Heart left ventricle (tissue), 16 donors: Measurements from ENCODE around the gene CFAP77. TPM values are rescaled to one million over a fixed set of nuclear protein-coding genes. Genes with fewer than 3 reads are reported as not detected.
A peak's percentile ranks its signal among the peaks of the same experiment; 100 is the strongest.

Experiments
- ATAC-seq, 4 donors: fragments of 200-7000 bp; cut with Tn5 transposase; one replicate each; pipeline ENCODE4 v1.9.1; 2020 to 2022; ENCODE audit warnings: moderate library complexity in 4 of 4, mild to moderate bottlenecking in 3 of 4, moderate number of reproducible peaks in 1 of 4
- DNase-seq, 5 donors: peaks; one replicate each; pipeline ENCODE4 v3.0.0-alpha.2; 2020
- H3K27ac ChIP-seq, 12 donors: fragments of 200-600 bp; sonication (generic) in 4 of 12; one replicate each; pipeline versions ENCODE4 v1.5.0 to v1.8.0; 2016 to 2022; ENCODE audit warnings: mild to moderate bottlenecking in 2 of 12
- H3K27me3 ChIP-seq, 9 donors: fragments of 200-600 bp; sonication (generic) in 2 of 9; one replicate each; pipeline versions ENCODE4 v1.5.1 to v1.8.0; 2016 to 2022; ENCODE audit warnings: mild to moderate bottlenecking in 3 of 9
- H3K36me3 ChIP-seq, 9 donors: fragments of 200-600 bp; sonication (generic) in 2 of 9; one replicate each; pipeline versions ENCODE4 v1.5.0 to v1.8.0; 2018 to 2022; ENCODE audit warnings: mild to moderate bottlenecking in 2 of 9
- H3K4me1 ChIP-seq, 12 donors: fragments of 200-600 bp; sonication (generic) in 4 of 12; one replicate each; pipeline versions ENCODE4 v1.5.0 to v1.8.0; 2016 to 2022; ENCODE audit warnings: mild to moderate bottlenecking in 3 of 12
- H3K4me3 ChIP-seq, 12 donors: fragments of 200-600 bp; sonication (generic) in 4 of 12; one replicate each; pipeline versions ENCODE4 v1.5.0 to v1.8.0; 2017 to 2022; ENCODE audit warnings: mild to moderate bottlenecking in 9 of 12, moderate library complexity in 4 of 12
- H3K9me3 ChIP-seq, 12 donors: fragments of 200-600 bp; sonication (generic) in 4 of 12; one replicate each; pipeline versions ENCODE4 v1.5.0 to v1.8.0; 2016 to 2022; ENCODE audit warnings: mild to moderate bottlenecking in 1 of 12
- CTCF ChIP-seq, 12 donors: fragments of 200-600 bp; sonication (generic) in 4 of 12; IDR thresholded peaks; one replicate each; pipeline versions ENCODE4 v1.5.0 to v1.8.0; 2018 to 2022; ENCODE audit warnings: antibody characterized with exemption in 12 of 12, mild to moderate bottlenecking in 5 of 12
- POLR2A ChIP-seq, 2 donors: fragments of 450-650 bp; IDR thresholded peaks; one replicate each; pipeline ENCODE4 v1.6.1; 2017; ENCODE audit warnings: antibody characterized with exemption in 2 of 2, mild to moderate bottlenecking in 2 of 2, moderate library complexity in 2 of 2
- WGBS, 4 donors: extraction: QIAGEN DNeasy Blood & Tissue Kit in 2 of 4; methylation state at CpG; one replicate each; pipeline versions ENCODE4 v1.1.5 to v1.1.7; 2013 to 2018; 5-methylcytosine and 5-hydroxymethylcytosine counted together
- intact Hi-C, 10 donors: fragments of 100-400 bp; cut with DNase I; formaldehyde crosslinking; loops; one replicate each; pipeline versions ENCODE4 v1.11.1 to v1.14.2; 2022
- polyA plus RNA-seq, 2 donors: library from polyadenylated mRNA; stranded (reverse); fragments of 200-250 nt; gene quantifications; one replicate each; pipeline ENCODE4 v1.2.3, GENCODE V29; 2013
- total RNA-seq, 9 donors: library from RNA; depleted of rRNA in 2 of 9; stranded (reverse); fragments of >200 nt in 2 of 9; fragmentation: NEBNext Ultra II Directional in 3 of 9; extraction: Animal tissue kit (Norgen Biotek cat#: 25700) in 3 of 9; gene quantifications; one replicate each; pipeline versions ENCODE4 v1.1.0 to v1.2.4, GENCODE V29; 2016 to 2023
- donor health status: ischemic (EF 13 %, LVEDD 7.1; RV severe dilation, severe dysfunction).
- donor health status: healthy with polysubstance abuse.
- donor health status: DM: no; HTN: yes; CAD: no.
- donor health status: DM: no; HTN: no; CAD: no.
- donor health status: ischemic (EF 25% LVEDD 6.9; RV normal size, moderate dysfunction).
- donor health status: ischemic (EF 25% LVEDD 5.7; RV mildly dilated, moderate dysfunction).
- donor health status: healthy.
- donor health status: DM: yes; HTN: yes; CAD: no.
- donor health status: ischemic (EF 35%, LVEDD 5.7; RV mildly dilated, moderate dysfunction).
- donor health status: nonischemic (EF 11% LVEDD 7.7; RV severe dilation, severe dysfunction).
- donor health status: DM: yes; HTN: yes; CAD: no.
- donor health status: PGD.
- donor health status: ischemic (EF 29% LVEDD 5.4; RV normal size, mild dysfunction).
- donor health status: nonischemic (EF 23%, LVEDD 6.1; RV moderate dilation, normal function).

The CFAP77 gene
- total and polyA plus RNA-seq, 11 donors, result 1.3 to 6.8 (median 2.2) TPM

GRCh38 chr9:132507670-132508469 lies 97.9 kb downstream of the CFAP77 start:
- 43 to 48% (median 47%) methylated on average over 24 of the region's 24 CpGs for WGBS, 4 donors
- DNase-seq (peak in 4 of 5 donors; percentile 38 to 56 (median 53)), ATAC-seq (peak; percentile 49 to 71 (median 60))
- intact Hi-C loops, result loop anchor here (1.0 to 10.0 kb wide), 12 partner anchors 64 to 467 kb away; partner anchors contain the start of genes CFAP77 (in 1 of the 10) and GFI1B (in 1 of the 10)
- Histone ChIP-seq H3K4me3 (no peak overlapping the region), H3K4me1 (peaks cover 0 to 4% (median 0%) of the 10 kb centered on the region in 12 donors), H3K27me3 (peaks cover 0 to 36% (median 3%) of the 10 kb centered on the region in 9 donors), H3K27ac (no peak overlapping the region), H3K9me3 (no peaks in the 10 kb centered on the region), H3K36me3 (no peaks in the 10 kb centered on the region)
- TF ChIP-seq CTCF (IDR thresholded peaks at IDR 0.05) (peak; percentile 62 to 81 (median 74)), POLR2A (IDR thresholded peaks at IDR 0.05) (no peak)

- no peak for ATAC-seq
- Histone ChIP-seq H3K36me3 (no peaks in the 10 kb centered on the region), H3K4me1 (peaks cover 0 to 4% (median 0%) of the 10 kb centered on the region in 12 donors), H3K9me3 (no peaks in the 10 kb centered on the region), H3K27ac (no peak overlapping the region), H3K27me3 (peaks cover 0 to 26% (median 0%) of the 10 kb centered on the region in 9 donors), H3K4me3 (no peak overlapping the region)
- no peak for DNase-seq
- 65 to 72% (median 71%) methylated on average over 32 to 40 of the region's 40 CpGs for WGBS, 4 donors
- intact Hi-C loops, result loop anchor here in 9 of 10 donors (2.0 to 10.0 kb wide), 10 partner anchors 62 to 465 kb away; partner anchors contain the start of genes CFAP77 (in 1 of the 9) and GFI1B (in 1 of the 9)
- TF ChIP-seq CTCF (IDR thresholded peaks at IDR 0.05) (no peak), POLR2A (IDR thresholded peaks at IDR 0.05) (no peak)
These were observed 100.2 kb downstream of the CFAP77 start for GRCh38 chr9:132509928-132510874.

- 89 to 93% (median 90%) methylated on average over 25 of the region's 25 CpGs for WGBS, 4 donors
- H3K27ac ChIP-seq, result no peak overlapping the region
- H3K9me3 ChIP-seq, result no peaks in the 10 kb centered on the region
- TF ChIP-seq CTCF (IDR thresholded peaks at IDR 0.05) (no peak), POLR2A (IDR thresholded peaks at IDR 0.05) (no peak)
- peaks cover 0 to 4% (median 0%) of the 10 kb centered on the region in 12 donors for H3K4me1 ChIP-seq
- DNase-seq, result no peak
- no peak overlapping the region for H3K4me3 ChIP-seq
- intact Hi-C loops, result loop anchor here in 1 of 10 donors (5.0 kb wide), 1 partner anchor 61 kb away; no protein-coding TSS in a partner anchor
- no peaks in the 10 kb centered on the region for H3K36me3 ChIP-seq
- ATAC-seq, result no peak
- H3K27me3 ChIP-seq, result peaks cover 0 to 20% (median 0%) of the 10 kb centered on the region in 9 donors
These were observed 101.4 kb downstream of the CFAP77 start for GRCh38 chr9:132511191-132511999.
